SK-N-SH treated with all-trans-retinoic acid at 6 μM for 48 hours (cell line): ENCODE data around the gene MT1H.

ENCODE experiments used
- ATAC-seq: fragments of 200-7000 bp; cut with Tn5 transposase; 3 replicates; pipeline ENCODE4 v1.9.1; 2020; ENCODE audit warnings: mild to moderate bottlenecking, moderate library complexity
- ARNTL ChIP-seq: fragments of 450-650 bp; formaldehyde crosslinking; IDR thresholded peaks from 2 replicates; pipeline ENCODE4 v1.5.0; 2020; ENCODE audit warnings: low read depth, mild to moderate bottlenecking, moderate library complexity, borderline replicate concordance
- BACH2 ChIP-seq: fragments of 250-450 bp; sonication (Bioruptor Pico); IDR thresholded peaks from 2 replicates; pipeline ENCODE4 v1.9.0; 2021; ENCODE audit warnings: mild to moderate bottlenecking, borderline replicate concordance
- CSDC2 ChIP-seq: fragments of 250-450 bp; sonication (Bioruptor Pico); IDR thresholded peaks from 2 replicates; pipeline ENCODE4 v1.5.0; 2020; ENCODE audit warnings: mild to moderate bottlenecking, moderate library complexity
- CSRNP3 ChIP-seq: fragments of 250-450 bp; sonication (Bioruptor Pico); IDR thresholded peaks from 2 replicates; pipeline ENCODE4 v1.5.1; 2021; ENCODE audit warnings: mild to moderate bottlenecking, moderate library complexity
- ESRRG ChIP-seq: fragments of 250-450 bp; sonication (Bioruptor Pico); IDR thresholded peaks from 2 replicates; pipeline ENCODE4 v1.6.1; 2021; ENCODE audit warnings: mild to moderate bottlenecking
- GLIS3 ChIP-seq: fragments of 250-450 bp; sonication (Bioruptor Pico); IDR thresholded peaks from 2 replicates; pipeline ENCODE4 v1.5.0; 2020; ENCODE audit warnings: mild to moderate bottlenecking, moderate library complexity
- ISL1 ChIP-seq: fragments of 250-450 bp; sonication (Bioruptor Pico); IDR thresholded peaks from 2 replicates; pipeline ENCODE4 v2.1.2; 2022; ENCODE audit warnings: mild to moderate bottlenecking, moderate library complexity
- OSR1 ChIP-seq: fragments of 250-450 bp; sonication (Bioruptor Pico); IDR thresholded peaks from 2 replicates; pipeline ENCODE4 v1.8.0; 2022; ENCODE audit warnings: moderate library complexity, mild to moderate bottlenecking, inconsistent platforms
- PATZ1 ChIP-seq: fragments of 250-450 bp; sonication (Bioruptor Pico); IDR thresholded peaks from 2 replicates; pipeline ENCODE4 v1.8.0; 2020; ENCODE audit warnings: mild to moderate bottlenecking, moderate library complexity, borderline replicate concordance
- PPARA ChIP-seq: fragments of 250-450 bp; sonication (Bioruptor Pico); IDR thresholded peaks from 2 replicates; pipeline ENCODE4 v1.5.0; 2020; ENCODE audit warnings: mild to moderate bottlenecking, borderline replicate concordance
- RARB ChIP-seq: fragments of 250-450 bp; sonication (Bioruptor Pico); IDR thresholded peaks from 2 replicates; pipeline ENCODE4 v1.8.0; 2021; ENCODE audit warnings: mild to moderate bottlenecking, moderate library complexity
- SNAI2 ChIP-seq: fragments of 250-450 bp; sonication (Bioruptor Pico); IDR thresholded peaks from 2 replicates; pipeline ENCODE4 v1.5.0; 2020; ENCODE audit warnings: mild to moderate bottlenecking, moderate library complexity
- TOX ChIP-seq: fragments of 250-450 bp; sonication (Bioruptor Pico); IDR thresholded peaks from 2 replicates; pipeline ENCODE4 v1.8.0; 2021; ENCODE audit warnings: mild to moderate bottlenecking, moderate library complexity, borderline replicate concordance
- TSHZ2 ChIP-seq: fragments of 250-450 bp; sonication (Bioruptor Pico); IDR thresholded peaks from 2 replicates; pipeline ENCODE4 v1.5.0; 2020; ENCODE audit warnings: mild to moderate bottlenecking, moderate library complexity
- ZC3H10 ChIP-seq: fragments of 250-450 bp; sonication (Bioruptor Pico); IDR thresholded peaks from 2 replicates; pipeline ENCODE4 v1.5.1; 2021; ENCODE audit warnings: mild to moderate bottlenecking, moderate library complexity
- ZNF565 ChIP-seq: fragments of 450-650 bp; formaldehyde crosslinking; conservative IDR thresholded peaks from 2 replicates; pipeline ENCODE4 v1.5.0; 2020; ENCODE audit warnings: low read depth, mild to moderate bottlenecking, moderate library complexity
- ZNF70 ChIP-seq: fragments of 450-650 bp; formaldehyde crosslinking; IDR thresholded peaks from 2 replicates; pipeline ENCODE4 v1.5.0; 2020; ENCODE audit warnings: mild to moderate bottlenecking, moderate library complexity
- ZNF8 ChIP-seq: fragments of 450-650 bp; formaldehyde crosslinking; IDR thresholded peaks from 2 replicates; pipeline ENCODE4 v1.5.0; 2020; ENCODE audit warnings: mild to moderate bottlenecking, moderate library complexity

MT1H gene

GRCh38 chr16:56686758-56687157 lies 17.1 kb downstream of the MT1H start:
- no peak for ATAC-seq
- TF ChIP-seq PPARA (CRISPR knock-in tag) (no peak), TSHZ2 (CRISPR knock-in tag) (no peak), ZNF70 (CRISPR knock-in tag) (no peak), CSDC2 (no peak), PATZ1 (CRISPR knock-in tag) (no peak)

GRCh38 chr16:56688762-56689161 lies 19.1 kb downstream of the MT1H start:
- ATAC-seq: no peak
- TF ChIP-seq CSDC2 (no peak), RARB (no peak), ESRRG (CRISPR knock-in tag) (no peak), PATZ1 (CRISPR knock-in tag) (no peak), ZNF565 (no peak), GLIS3 (CRISPR knock-in tag) (no peak), TSHZ2 (CRISPR knock-in tag) (no peak), ISL1 (CRISPR knock-in tag) (no peak), SNAI2 (CRISPR knock-in tag) (no peak), ARNTL (CRISPR knock-in tag) (no peak), ZC3H10 (no peak), OSR1 (no peak), ZNF70 (CRISPR knock-in tag) (no peak), CSRNP3 (no peak), BACH2 (no peak), ZNF8 (CRISPR knock-in tag) (no peak), TOX (CRISPR knock-in tag) (no peak)

GRCh38 chr16:56689171-56689570 lies 19.6 kb downstream of the MT1H start:
- no peak for TF ChIP-seq PPARA (CRISPR knock-in tag)
- TF ChIP-seq CSDC2: no peak
- ATAC-seq: no peak
